ENCODE results near the gene NOPCHAP1. TPM values are rescaled to one million over a fixed set of nuclear protein-coding genes. Genes with fewer than 3 reads are reported as not detected.

NOPCHAP1 gene
- total and polyA plus RNA-seq, 5 donors from 2014 or later: 11.6 to 26.9 (median 17.3) TPM

DNA sequence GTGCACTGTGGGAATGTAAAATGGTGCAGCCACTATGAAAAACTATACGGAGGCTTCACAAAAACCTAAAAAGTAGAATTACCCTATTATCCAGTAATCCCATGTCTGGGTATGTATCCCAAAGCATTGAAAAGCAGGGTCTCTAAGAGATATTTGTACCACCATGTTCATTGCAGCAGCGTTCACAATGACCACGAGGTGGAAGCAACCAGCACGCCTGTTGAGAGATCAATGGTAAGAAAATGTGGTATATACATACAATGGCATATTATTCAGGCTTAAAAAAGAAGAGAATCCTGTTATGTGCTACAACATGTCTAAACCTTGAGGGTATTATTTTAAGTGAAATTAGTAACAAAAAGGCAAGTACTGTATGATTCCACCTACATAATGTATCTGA, 910 bp upstream of the NOPCHAP1 start:
- Histone ChIP-seq H3K36me3 (ENCODE audit: control insufficient read depth, insufficient read depth, low read length) (peaks cover 11% of the 10 kb centered on the region), H3K4me1 (ENCODE audit: control insufficient read depth, insufficient read depth, low read length, poor library complexity, severe bottlenecking) (peaks cover 26% of the 10 kb centered on the region), H3K9me3 (ENCODE audit: control insufficient read depth in 2 of 2, low read length in 2 of 2) (no peaks in the 10 kb centered on the region), H3K27ac (ENCODE audit: insufficient read depth, low read length, poor library complexity, severe bottlenecking) (no peak overlapping the region), H3K27me3 (ENCODE audit: control insufficient read depth, insufficient read depth, low read length) (no peaks in the 10 kb centered on the region), H3K4me3 (ENCODE audit: low read depth, low read length) (peak overlapping the region; percentile 88)
- DNase-seq (no peak), ATAC-seq (ENCODE audit: low read depth in 2 of 2) (no peak)
- Mint-ChIP-seq H3K36me3 (peaks cover 17% of the 10 kb centered on the region), H3K9me3 (peaks cover 0 to 3% (median 0%) of the 10 kb centered on the region in 7 donors), H3K4me3 (peak overlapping the region; percentile 91 to 95 (median 92)), H3K4me1 (peaks cover 29 to 47% (median 41%) of the 10 kb centered on the region in 4 donors), H3K27me3 (peaks cover 8% of the 10 kb centered on the region), H3K27ac (peak overlapping the region in 1 of 3 donors; percentile 89)

DNA sequence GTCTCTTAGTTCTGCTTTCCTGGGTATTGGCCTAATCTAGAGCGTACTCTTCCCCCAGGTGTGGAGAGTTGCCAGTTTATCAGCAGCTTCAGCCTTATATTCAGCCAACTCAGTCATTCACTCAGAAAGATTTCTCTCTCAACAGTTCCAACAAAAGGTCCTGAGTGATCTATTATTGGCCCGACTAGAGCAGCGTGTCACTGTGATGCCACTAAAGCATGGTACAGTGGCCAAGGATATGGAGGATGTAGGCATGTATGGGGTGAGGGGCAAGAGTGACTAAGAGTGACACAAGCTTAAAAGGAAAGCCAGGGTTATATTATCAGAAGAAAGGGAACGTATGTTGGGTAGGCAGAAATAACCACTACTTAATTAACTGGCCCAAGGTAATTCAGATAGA, 4.8 kb downstream of the NOPCHAP1 start:
- peaks cover 44% of the 10 kb centered on the region for H3K36me3 ChIP-seq (ENCODE audit: control insufficient read depth, insufficient read depth, low read length)
- H3K27ac ChIP-seq (ENCODE audit: insufficient read depth, low read length, poor library complexity, severe bottlenecking): no peak overlapping the region
- H3K36me3 Mint-ChIP-seq: peaks cover 61% of the 10 kb centered on the region
- H3K27me3 Mint-ChIP-seq: no peaks in the 10 kb centered on the region
- ATAC-seq (ENCODE audit: low read depth in 2 of 2): no peak
- peaks cover 20% of the 10 kb centered on the region for H3K4me1 ChIP-seq (ENCODE audit: control insufficient read depth, insufficient read depth, low read length, poor library complexity, severe bottlenecking)
- no peaks in the 10 kb centered on the region for H3K27me3 ChIP-seq (ENCODE audit: control insufficient read depth, insufficient read depth, low read length)
- H3K4me3 Mint-ChIP-seq: peak overlapping the region in 1 of 4 donors; percentile 9
- H3K27ac Mint-ChIP-seq: peak overlapping the region in 1 of 3 donors; percentile 48
- no peaks in the 10 kb centered on the region for H3K9me3 ChIP-seq (ENCODE audit: control insufficient read depth in 2 of 2, low read length in 2 of 2)
- peaks cover 0 to 3% (median 2%) of the 10 kb centered on the region in 7 donors for H3K9me3 Mint-ChIP-seq
- peaks cover 28 to 44% (median 34%) of the 10 kb centered on the region in 4 donors for H3K4me1 Mint-ChIP-seq
- H3K4me3 ChIP-seq (ENCODE audit: low read depth, low read length): no peak overlapping the region
- no peak for DNase-seq

DNA sequence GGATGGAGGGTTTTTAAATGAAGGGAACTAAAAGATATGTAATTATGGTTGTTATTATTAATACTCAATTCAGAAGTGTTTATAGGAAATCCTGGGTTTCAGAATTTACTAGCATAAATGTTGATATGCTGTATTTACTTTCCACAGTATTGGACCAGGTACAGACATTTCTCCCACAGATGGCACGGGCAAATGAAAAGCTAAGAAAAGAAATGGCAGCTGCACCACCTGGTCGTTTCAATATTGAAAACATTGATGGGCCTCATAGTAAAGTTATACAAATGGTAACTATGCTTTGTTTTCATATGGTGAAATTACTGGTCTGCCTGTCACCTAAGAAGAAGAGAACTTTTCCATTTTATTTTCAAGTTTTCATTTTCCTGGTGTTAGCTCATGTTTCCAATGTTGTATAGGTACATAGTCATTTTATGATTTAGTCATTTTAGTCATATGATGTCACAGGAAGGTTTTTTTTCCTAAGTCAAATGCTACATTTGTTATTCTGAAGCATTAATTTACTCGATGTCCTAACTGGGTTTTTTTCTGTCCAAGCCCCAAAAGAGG, 5.5 kb downstream of the NOPCHAP1 start:
- peaks cover 64% of the 10 kb centered on the region for H3K36me3 Mint-ChIP-seq
- H3K4me3 Mint-ChIP-seq: peak overlapping the region in 1 of 4 donors; percentile 9
- no peaks in the 10 kb centered on the region for H3K27me3 Mint-ChIP-seq
- H3K36me3 ChIP-seq (ENCODE audit: control insufficient read depth, insufficient read depth, low read length): peaks cover 51% of the 10 kb centered on the region
- H3K4me1 ChIP-seq (ENCODE audit: control insufficient read depth, insufficient read depth, low read length, poor library complexity, severe bottlenecking): peaks cover 16% of the 10 kb centered on the region
- no peak for ATAC-seq (ENCODE audit: low read depth in 2 of 2)
- no peak overlapping the region for H3K27ac Mint-ChIP-seq
- no peaks in the 10 kb centered on the region for H3K27me3 ChIP-seq (ENCODE audit: control insufficient read depth, insufficient read depth, low read length)
- no peak for DNase-seq
- no peak overlapping the region for H3K4me3 ChIP-seq (ENCODE audit: low read depth, low read length)
- peaks cover 0 to 3% (median 0%) of the 10 kb centered on the region in 7 donors for H3K9me3 Mint-ChIP-seq
- H3K4me1 Mint-ChIP-seq: peaks cover 31 to 40% (median 33%) of the 10 kb centered on the region in 4 donors
- H3K9me3 ChIP-seq (ENCODE audit: control insufficient read depth in 2 of 2, low read length in 2 of 2): no peaks in the 10 kb centered on the region
- H3K27ac ChIP-seq (ENCODE audit: insufficient read depth, low read length, poor library complexity, severe bottlenecking): no peak overlapping the region

DNA sequence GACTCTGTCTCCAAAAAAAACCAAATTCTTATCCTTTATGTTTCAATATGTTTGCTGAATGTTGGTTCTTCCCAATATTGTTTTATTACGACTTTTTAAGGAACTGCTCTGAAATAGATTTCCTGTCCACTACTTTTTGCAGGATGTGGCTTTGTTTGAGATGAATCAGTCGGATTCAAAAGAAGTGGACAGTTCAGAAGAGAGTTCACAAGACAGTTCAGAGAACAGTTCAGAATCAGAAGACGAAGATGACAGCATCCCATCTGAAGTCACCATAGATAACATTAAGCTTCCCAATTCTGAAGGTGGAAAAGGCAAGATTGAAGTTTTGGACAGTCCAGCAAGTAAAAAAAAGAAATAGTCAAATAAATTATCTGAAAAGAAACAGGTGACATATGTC, 8.2 kb downstream of the NOPCHAP1 start:
- Histone ChIP-seq H3K27ac (ENCODE audit: insufficient read depth, low read length, poor library complexity, severe bottlenecking) (no peak overlapping the region), H3K4me1 (ENCODE audit: control insufficient read depth, insufficient read depth, low read length, poor library complexity, severe bottlenecking) (no peaks in the 10 kb centered on the region), H3K36me3 (ENCODE audit: control insufficient read depth, insufficient read depth, low read length) (peaks cover 58% of the 10 kb centered on the region), H3K4me3 (ENCODE audit: low read depth, low read length) (no peak overlapping the region), H3K27me3 (ENCODE audit: control insufficient read depth, insufficient read depth, low read length) (no peaks in the 10 kb centered on the region), H3K9me3 (ENCODE audit: control insufficient read depth in 2 of 2, low read length in 2 of 2) (no peaks in the 10 kb centered on the region)
- Mint-ChIP-seq H3K27ac (no peak overlapping the region), H3K9me3 (peaks cover 0 to 3% (median 0%) of the 10 kb centered on the region in 7 donors), H3K27me3 (no peaks in the 10 kb centered on the region), H3K4me1 (peaks cover 14 to 26% (median 18%) of the 10 kb centered on the region in 4 donors), H3K36me3 (peaks cover 80% of the 10 kb centered on the region), H3K4me3 (no peak overlapping the region)
- ATAC-seq (ENCODE audit: low read depth in 2 of 2): no peak
- no peak for DNase-seq

DNA sequence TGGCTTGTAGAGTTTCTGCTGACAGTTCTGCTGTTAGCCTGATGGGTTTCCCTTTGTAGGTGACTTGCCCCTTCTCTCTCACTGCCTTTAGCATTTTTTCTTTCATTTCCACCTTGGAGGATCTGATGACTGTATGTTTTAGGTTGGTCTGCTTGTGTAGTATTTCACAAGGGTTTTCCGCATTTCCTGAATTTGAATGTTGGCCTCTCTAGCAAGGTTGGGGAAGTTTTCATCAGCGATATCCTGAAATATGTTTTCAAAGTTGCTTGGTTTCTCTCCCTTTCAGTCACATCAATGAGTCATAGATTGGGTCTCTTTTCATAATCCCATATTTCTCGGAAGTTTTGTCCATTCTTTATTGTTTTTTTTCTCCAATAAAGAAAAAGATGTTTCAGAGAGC, 11.4 kb downstream of the NOPCHAP1 start:
- Mint-ChIP-seq H3K27me3 (no peaks in the 10 kb centered on the region), H3K36me3 (peaks cover 81% of the 10 kb centered on the region), H3K9me3 (peaks cover 0 to 23% (median 11%) of the 10 kb centered on the region in 7 donors), H3K4me1 (peaks cover 0 to 20% (median 12%) of the 10 kb centered on the region in 4 donors), H3K27ac (no peak overlapping the region), H3K4me3 (no peak overlapping the region)
- Histone ChIP-seq H3K36me3 (ENCODE audit: control insufficient read depth, insufficient read depth, low read length) (peaks cover 70% of the 10 kb centered on the region), H3K27ac (ENCODE audit: insufficient read depth, low read length, poor library complexity, severe bottlenecking) (no peak overlapping the region), H3K9me3 (ENCODE audit: control insufficient read depth in 2 of 2, low read length in 2 of 2) (peaks cover 11 to 15% of the 10 kb centered on the region in 2 experiments), H3K27me3 (ENCODE audit: control insufficient read depth, insufficient read depth, low read length) (no peaks in the 10 kb centered on the region), H3K4me3 (ENCODE audit: low read depth, low read length) (no peak overlapping the region), H3K4me1 (ENCODE audit: control insufficient read depth, insufficient read depth, low read length, poor library complexity, severe bottlenecking) (no peaks in the 10 kb centered on the region)
- DNase-seq (no peak), ATAC-seq (ENCODE audit: low read depth in 2 of 2) (no peak)

DNA sequence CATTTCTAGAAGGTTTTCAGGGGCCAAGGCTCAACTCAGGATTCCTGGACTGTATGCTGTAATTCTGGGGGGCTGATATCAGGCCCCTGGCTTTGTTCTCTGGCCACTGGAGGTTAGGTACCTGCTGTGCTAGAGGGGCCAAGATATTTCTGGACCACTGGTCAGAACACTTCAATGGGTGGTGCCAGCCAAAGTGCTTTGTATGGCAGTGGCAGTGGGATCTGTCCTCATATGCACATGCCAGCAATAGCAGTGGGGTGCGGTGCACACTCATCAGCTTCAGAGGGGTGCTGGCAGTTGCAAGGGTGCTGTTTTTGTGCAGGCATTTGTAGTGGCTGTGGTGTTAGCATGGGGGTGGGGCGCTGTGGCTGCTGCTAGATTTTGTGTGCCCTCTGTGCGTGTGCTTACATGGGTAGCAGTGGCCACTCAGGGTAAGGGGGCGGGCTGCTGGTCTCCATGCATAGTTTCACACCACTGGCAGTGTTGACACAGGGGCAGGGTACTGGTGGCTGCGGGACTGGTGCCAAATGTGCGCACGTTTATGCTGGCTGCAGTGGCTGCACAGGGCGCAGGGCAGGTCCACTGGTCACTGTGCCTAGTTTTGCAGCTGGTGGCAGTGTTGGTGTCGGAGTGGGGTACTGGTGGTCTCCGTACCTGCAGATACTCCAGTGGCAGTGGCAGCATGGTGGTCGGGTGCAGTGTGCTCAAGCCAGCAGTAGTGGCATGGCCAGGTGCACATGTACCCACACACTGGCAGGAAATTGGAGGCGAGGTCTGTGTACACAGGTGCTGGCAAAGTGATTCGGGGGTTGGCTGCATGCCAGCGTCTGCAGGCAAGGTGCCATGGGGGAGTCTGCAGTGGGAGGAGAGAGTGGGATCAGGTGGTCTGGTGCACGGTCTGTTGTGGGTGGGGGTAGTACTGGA, 12.6 kb downstream of the NOPCHAP1 start:
- Histone ChIP-seq H3K27ac (ENCODE audit: insufficient read depth, low read length, poor library complexity, severe bottlenecking) (no peak overlapping the region), H3K27me3 (ENCODE audit: control insufficient read depth, insufficient read depth, low read length) (no peaks in the 10 kb centered on the region), H3K36me3 (ENCODE audit: control insufficient read depth, insufficient read depth, low read length) (peaks cover 76% of the 10 kb centered on the region), H3K4me3 (ENCODE audit: low read depth, low read length) (no peak overlapping the region), H3K4me1 (ENCODE audit: control insufficient read depth, insufficient read depth, low read length, poor library complexity, severe bottlenecking) (no peaks in the 10 kb centered on the region), H3K9me3 (ENCODE audit: control insufficient read depth in 2 of 2, low read length in 2 of 2) (peaks cover 11 to 15% of the 10 kb centered on the region in 2 experiments)
- H3K27me3 Mint-ChIP-seq: no peaks in the 10 kb centered on the region
- DNase-seq (no peak), ATAC-seq (ENCODE audit: low read depth in 2 of 2) (no peak)
- peak overlapping the region in 2 of 3 donors; percentile 16 to 67 for H3K27ac Mint-ChIP-seq
- no peak overlapping the region for H3K4me3 Mint-ChIP-seq
- peaks cover 82% of the 10 kb centered on the region for H3K36me3 Mint-ChIP-seq
- peaks cover 0 to 20% (median 12%) of the 10 kb centered on the region in 4 donors for H3K4me1 Mint-ChIP-seq
- H3K9me3 Mint-ChIP-seq: peaks cover 0 to 23% (median 11%) of the 10 kb centered on the region in 7 donors

DNA sequence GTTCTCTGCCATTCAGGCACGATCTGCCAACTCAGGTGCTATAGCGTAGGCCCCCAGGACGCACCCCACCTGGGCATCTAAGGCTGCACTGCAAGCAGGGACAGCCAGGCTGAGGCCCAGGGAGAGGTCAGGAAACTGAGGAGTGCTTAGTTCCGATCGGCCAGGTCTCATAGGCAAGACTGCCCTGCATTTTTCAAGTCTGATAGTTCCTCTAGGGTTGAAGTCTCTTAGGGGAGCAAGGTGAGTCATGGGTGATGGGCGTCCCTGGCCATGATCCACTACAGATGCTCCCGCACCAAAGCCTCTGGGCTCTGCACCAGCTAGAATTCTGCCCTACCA, 13.2 kb downstream of the NOPCHAP1 start:
- peaks cover 11 to 15% of the 10 kb centered on the region in 2 experiments for H3K9me3 ChIP-seq (ENCODE audit: control insufficient read depth in 2 of 2, low read length in 2 of 2)
- Mint-ChIP-seq H3K36me3 (peaks cover 84% of the 10 kb centered on the region), H3K27me3 (no peaks in the 10 kb centered on the region), H3K9me3 (peaks cover 0 to 23% (median 13%) of the 10 kb centered on the region in 7 donors), H3K27ac (no peak overlapping the region), H3K4me1 (peaks cover 0 to 20% (median 13%) of the 10 kb centered on the region in 4 donors), H3K4me3 (no peak overlapping the region)
- no peaks in the 10 kb centered on the region for H3K27me3 ChIP-seq (ENCODE audit: control insufficient read depth, insufficient read depth, low read length)
- no peak overlapping the region for H3K4me3 ChIP-seq (ENCODE audit: low read depth, low read length)
- DNase-seq (no peak), ATAC-seq (ENCODE audit: low read depth in 2 of 2) (no peak)
- no peaks in the 10 kb centered on the region for H3K4me1 ChIP-seq (ENCODE audit: control insufficient read depth, insufficient read depth, low read length, poor library complexity, severe bottlenecking)
- H3K36me3 ChIP-seq (ENCODE audit: control insufficient read depth, insufficient read depth, low read length): peaks cover 73% of the 10 kb centered on the region
- no peak overlapping the region for H3K27ac ChIP-seq (ENCODE audit: insufficient read depth, low read length, poor library complexity, severe bottlenecking)
